SK-N-SH treated with all-trans-retinoic acid at 6 μM for 48 hours (cell line): ENCODE data around the gene EDN1.

Experiments used
- ATAC-seq: fragments of 200-7000 bp; cut with Tn5 transposase; 3 replicates; pipeline ENCODE4 v1.9.1; 2020; ENCODE audit warnings: mild to moderate bottlenecking, moderate library complexity
- BACH2 ChIP-seq: fragments of 250-450 bp; sonication (Bioruptor Pico); IDR thresholded peaks from 2 replicates; pipeline ENCODE4 v1.9.0; 2021; ENCODE audit warnings: mild to moderate bottlenecking, borderline replicate concordance
- CSDC2 ChIP-seq: fragments of 250-450 bp; sonication (Bioruptor Pico); IDR thresholded peaks from 2 replicates; pipeline ENCODE4 v1.5.0; 2020; ENCODE audit warnings: mild to moderate bottlenecking, moderate library complexity
- CSRNP3 ChIP-seq: fragments of 250-450 bp; sonication (Bioruptor Pico); IDR thresholded peaks from 2 replicates; pipeline ENCODE4 v1.5.1; 2021; ENCODE audit warnings: mild to moderate bottlenecking, moderate library complexity
- ESRRG ChIP-seq: fragments of 250-450 bp; sonication (Bioruptor Pico); IDR thresholded peaks from 2 replicates; pipeline ENCODE4 v1.6.1; 2021; ENCODE audit warnings: mild to moderate bottlenecking
- OSR1 ChIP-seq: fragments of 250-450 bp; sonication (Bioruptor Pico); IDR thresholded peaks from 2 replicates; pipeline ENCODE4 v1.8.0; 2022; ENCODE audit warnings: moderate library complexity, mild to moderate bottlenecking, inconsistent platforms
- PATZ1 ChIP-seq: fragments of 250-450 bp; sonication (Bioruptor Pico); IDR thresholded peaks from 2 replicates; pipeline ENCODE4 v1.8.0; 2020; ENCODE audit warnings: mild to moderate bottlenecking, moderate library complexity, borderline replicate concordance
- POU6F1 ChIP-seq: fragments of 250-450 bp; sonication (Bioruptor Pico); IDR thresholded peaks from 2 replicates; pipeline ENCODE4 v1.8.0; 2021; ENCODE audit warnings: low read depth, mild to moderate bottlenecking, moderate library complexity, borderline replicate concordance
- RARB ChIP-seq: fragments of 250-450 bp; sonication (Bioruptor Pico); IDR thresholded peaks from 2 replicates; pipeline ENCODE4 v1.8.0; 2021; ENCODE audit warnings: mild to moderate bottlenecking, moderate library complexity
- TCF4 ChIP-seq: fragments of 250-450 bp; sonication (Bioruptor Pico); IDR thresholded peaks from 2 replicates; pipeline ENCODE4 v1.8.0; 2021; ENCODE audit warnings: mild to moderate bottlenecking, moderate library complexity, borderline replicate concordance
- TSHZ2 ChIP-seq: fragments of 250-450 bp; sonication (Bioruptor Pico); IDR thresholded peaks from 2 replicates; pipeline ENCODE4 v1.5.0; 2020; ENCODE audit warnings: mild to moderate bottlenecking, moderate library complexity
- ZC3H10 ChIP-seq: fragments of 250-450 bp; sonication (Bioruptor Pico); IDR thresholded peaks from 2 replicates; pipeline ENCODE4 v1.5.1; 2021; ENCODE audit warnings: mild to moderate bottlenecking, moderate library complexity
- ZFP3 ChIP-seq: fragments of 250-450 bp; sonication (Bioruptor Pico); IDR thresholded peaks from 2 replicates; pipeline ENCODE4 v1.5.0; 2020; ENCODE audit warnings: mild to moderate bottlenecking, moderate library complexity
- ZFP30 ChIP-seq: fragments of 450-650 bp; formaldehyde crosslinking; IDR thresholded peaks from 2 replicates; pipeline ENCODE4 v1.5.0; 2022; ENCODE audit warnings: mild to moderate bottlenecking, moderate library complexity
- ZNF70 ChIP-seq: fragments of 450-650 bp; formaldehyde crosslinking; IDR thresholded peaks from 2 replicates; pipeline ENCODE4 v1.5.0; 2020; ENCODE audit warnings: mild to moderate bottlenecking, moderate library complexity
- ZNF8 ChIP-seq: fragments of 450-650 bp; formaldehyde crosslinking; IDR thresholded peaks from 2 replicates; pipeline ENCODE4 v1.5.0; 2020; ENCODE audit warnings: mild to moderate bottlenecking, moderate library complexity

The EDN1 gene

GRCh38 chr6:12304487-12304886 lies 14.3 kb downstream of the EDN1 start (continued):
- no peak for TF ChIP-seq CSRNP3 (CRISPR knock-in tag)
- TF ChIP-seq OSR1 = no peak

GRCh38 chr6:12309070-12309469 lies 18.9 kb downstream of the EDN1 start:
- no peak for TF ChIP-seq CSRNP3 (CRISPR knock-in tag)
- TF ChIP-seq ZFP3 (CRISPR knock-in tag) = no peak
- TF ChIP-seq BACH2 (CRISPR knock-in tag) = no peak
- TF ChIP-seq PATZ1 (CRISPR knock-in tag) = no peak
- no peak for TF ChIP-seq OSR1
- no peak for TF ChIP-seq ESRRG
- no peak for TF ChIP-seq ZNF70 (CRISPR knock-in tag)
- no peak for TF ChIP-seq ZNF8
- no peak for TF ChIP-seq RARB (CRISPR knock-in tag)
- TF ChIP-seq TSHZ2 = no peak
- TF ChIP-seq POU6F1 (CRISPR knock-in tag) = no peak
- TF ChIP-seq, all 23 proteins: peak for 0
- no peak for ATAC-seq

GRCh38 chr6:12311106-12311505 lies 20.9 kb downstream of the EDN1 start:
- no peak for TF ChIP-seq OSR1

GRCh38 chr6:12312736-12313135 lies 22.6 kb downstream of the EDN1 start:
- no peak for TF ChIP-seq ZNF8
- no peak for TF ChIP-seq CSDC2 (CRISPR knock-in tag)
- TF ChIP-seq ZFP30 = no peak
- no peak for TF ChIP-seq ZC3H10
- TF ChIP-seq BACH2 (CRISPR knock-in tag) = no peak
- TF ChIP-seq POU6F1 (CRISPR knock-in tag) = no peak
- TF ChIP-seq TCF4 = no peak
- ATAC-seq = no peak; the same call in 2 of the 3 replicates

More at GRCh38 chr6:12311106-12311505, 20.9 kb downstream of the EDN1 start:
- no peak for ATAC-seq
